Peyer's patch (tissue), 4 donors: Measurements from ENCODE around the gene MYLK4. TPM values are rescaled to one million over a fixed set of nuclear protein-coding genes. Genes with fewer than 3 reads are reported as not detected.

Experiments used
- DNase-seq, 3 donors: peaks; one replicate each; pipeline ENCODE4 v3.0.0-alpha.2; 2017 to 2019
- H3K27ac ChIP-seq, 4 donors: fragments of 200-600 bp; sonication (generic); one replicate each; pipeline ENCODE4 v1.5.1; 2016 to 2019
- H3K27me3 ChIP-seq, 2 donors: fragments of 200-600 bp; sonication (generic); one replicate each; pipeline ENCODE4 v1.5.1; 2019
- H3K36me3 ChIP-seq, 3 donors: fragments of 200-600 bp; sonication (generic); one replicate each; pipeline ENCODE4 v1.5.1; 2016 to 2019
- H3K4me1 ChIP-seq, 4 donors: fragments of 200-600 bp; sonication (generic); one replicate each; pipeline ENCODE4 v1.5.1; 2016 to 2019
- H3K4me3 ChIP-seq, 4 donors: fragments of 200-600 bp; sonication (generic); 1 replicate in 3 of 4; 2 replicates in 1 of 4; pipeline ENCODE4 v1.5.1; 2016 to 2019; ENCODE audit warnings: mild to moderate bottlenecking in 1 of 4
- H3K9me3 ChIP-seq, 4 donors: fragments of 200-600 bp; sonication (generic); one replicate each; pipeline ENCODE4 v1.5.1; 2016 to 2019; ENCODE audit warnings: mild to moderate bottlenecking in 1 of 4
- POLR2A ChIP-seq, 2 donors: fragments of 450-650 bp; IDR thresholded peaks; one replicate each; pipeline ENCODE4 v1.5.1; 2017; ENCODE audit warnings: antibody characterized with exemption in 2 of 2, mild to moderate bottlenecking in 2 of 2, moderate library complexity in 2 of 2
- total RNA-seq, 4 donors: library from RNA; depleted of rRNA; stranded (reverse); fragments of >200 nt; gene quantifications; one replicate each; pipeline ENCODE4 v1.1.0, GENCODE V29; 2016
- TF ChIP-seq, protein P1 (sequence below), 6 experiments: fragments of 450-650 bp in 4 of 6; fragments of 200-600 bp in 2 of 6; sonication (generic) in 1 of 6; IDR thresholded peaks; one replicate each; pipeline ENCODE4 v1.5.1; 2017 to 2019; ENCODE audit warnings: antibody characterized with exemption in 6 of 6, mild to moderate bottlenecking in 3 of 6, moderate library complexity in 1 of 6

Gene MYLK4
- total RNA-seq, 4 donors from 2014 or later = 0.35 to 2.4 (median 0.81) TPM

DNA sequence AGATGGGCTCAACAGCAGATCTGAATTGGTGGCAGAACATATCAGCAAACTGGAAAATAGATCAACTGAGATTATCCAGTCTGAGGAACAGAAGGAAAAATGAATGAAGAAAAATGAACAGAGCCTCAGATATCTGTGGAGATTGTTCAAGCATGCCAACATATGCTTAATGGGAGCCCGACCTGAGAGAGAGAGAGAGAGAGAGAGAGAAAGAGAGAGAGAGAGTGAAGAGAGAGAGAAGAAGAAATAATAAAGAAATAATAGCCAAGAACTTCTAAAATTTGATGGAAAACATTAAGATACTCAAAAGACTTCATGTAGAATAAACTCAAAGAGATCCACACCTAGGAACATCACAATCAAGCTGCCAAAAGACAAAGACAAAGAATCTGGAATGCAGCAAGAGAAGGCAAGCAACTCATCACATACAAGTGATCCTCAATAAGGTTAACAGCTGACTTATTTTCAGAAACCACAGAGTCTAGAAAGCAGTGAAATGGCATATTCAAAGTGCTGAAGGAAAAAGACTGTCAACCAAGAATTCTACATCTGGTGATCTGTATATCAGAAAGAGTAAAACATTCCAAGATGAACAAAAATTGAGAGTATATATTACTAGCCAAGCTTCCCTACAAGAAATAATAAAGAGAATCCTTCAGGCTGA lies 97.2 kb downstream of the MYLK4 start:
- Histone ChIP-seq H3K36me3 (no peaks in the 10 kb centered on the region), H3K27ac (no peak overlapping the region), H3K4me3 (no peak overlapping the region), H3K9me3 (no peaks in the 10 kb centered on the region), H3K4me1 (no peaks in the 10 kb centered on the region), H3K27me3 (no peaks in the 10 kb centered on the region)
- no peak for DNase-seq
- TF ChIP-seq, protein P1, sequence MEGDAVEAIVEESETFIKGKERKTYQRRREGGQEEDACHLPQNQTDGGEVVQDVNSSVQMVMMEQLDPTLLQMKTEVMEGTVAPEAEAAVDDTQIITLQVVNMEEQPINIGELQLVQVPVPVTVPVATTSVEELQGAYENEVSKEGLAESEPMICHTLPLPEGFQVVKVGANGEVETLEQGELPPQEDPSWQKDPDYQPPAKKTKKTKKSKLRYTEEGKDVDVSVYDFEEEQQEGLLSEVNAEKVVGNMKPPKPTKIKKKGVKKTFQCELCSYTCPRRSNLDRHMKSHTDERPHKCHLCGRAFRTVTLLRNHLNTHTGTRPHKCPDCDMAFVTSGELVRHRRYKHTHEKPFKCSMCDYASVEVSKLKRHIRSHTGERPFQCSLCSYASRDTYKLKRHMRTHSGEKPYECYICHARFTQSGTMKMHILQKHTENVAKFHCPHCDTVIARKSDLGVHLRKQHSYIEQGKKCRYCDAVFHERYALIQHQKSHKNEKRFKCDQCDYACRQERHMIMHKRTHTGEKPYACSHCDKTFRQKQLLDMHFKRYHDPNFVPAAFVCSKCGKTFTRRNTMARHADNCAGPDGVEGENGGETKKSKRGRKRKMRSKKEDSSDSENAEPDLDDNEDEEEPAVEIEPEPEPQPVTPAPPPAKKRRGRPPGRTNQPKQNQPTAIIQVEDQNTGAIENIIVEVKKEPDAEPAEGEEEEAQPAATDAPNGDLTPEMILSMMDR (IDR thresholded peaks at IDR 0.05) = no peak
- TF ChIP-seq POLR2A (IDR thresholded peaks at IDR 0.05) = no peak

DNA sequence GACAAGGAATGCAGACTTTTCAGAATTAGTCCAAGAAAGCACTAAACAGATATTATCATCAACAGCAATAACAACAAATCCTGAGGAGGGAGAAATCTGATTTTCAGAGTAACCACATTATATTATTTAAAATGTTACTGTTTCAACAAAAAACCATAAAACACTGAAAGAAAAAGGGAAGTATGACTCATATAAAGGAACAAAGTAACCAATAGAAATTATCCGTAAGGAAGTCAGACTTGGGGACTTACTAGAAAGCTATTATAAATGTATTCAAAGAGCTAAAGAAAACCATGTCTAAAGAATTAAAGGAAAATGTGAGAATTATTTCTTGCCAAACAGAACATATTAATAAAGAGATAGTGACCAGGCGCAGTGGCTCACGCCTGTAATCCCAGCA lies 98.1 kb downstream of the MYLK4 start:
- no peak for DNase-seq
- H3K4me1 ChIP-seq = no peaks in the 10 kb centered on the region
- TF ChIP-seq POLR2A (IDR thresholded peaks at IDR 0.05) = no peak
- no peaks in the 10 kb centered on the region for H3K27me3 ChIP-seq
- no peak overlapping the region for H3K4me3 ChIP-seq
- no peaks in the 10 kb centered on the region for H3K36me3 ChIP-seq
- H3K27ac ChIP-seq = no peak overlapping the region
- H3K9me3 ChIP-seq = no peaks in the 10 kb centered on the region

DNA sequence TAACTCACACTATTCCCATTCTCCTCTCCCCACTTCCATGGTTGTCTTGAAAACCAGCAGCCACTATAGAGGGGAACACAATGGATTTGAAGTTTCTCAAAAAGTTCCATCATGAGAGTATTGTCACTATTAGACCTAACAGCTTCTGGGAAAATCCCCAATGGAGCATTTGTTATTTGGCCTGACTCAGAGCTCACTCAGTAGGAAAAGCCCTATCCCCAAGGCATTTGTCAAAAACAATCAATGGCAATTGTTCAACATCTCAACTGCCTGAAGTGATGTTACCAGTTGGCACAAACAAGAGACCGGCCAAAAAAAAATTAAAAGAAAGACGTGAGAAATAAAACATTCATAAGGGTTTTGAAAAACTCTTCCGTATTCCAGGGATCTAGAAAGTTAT lies 98.8 kb downstream of the MYLK4 start:
- TF ChIP-seq POLR2A (IDR thresholded peaks at IDR 0.05) = no peak
- TF ChIP-seq, protein P1 (IDR thresholded peaks at IDR 0.05) = no peak
- Histone ChIP-seq H3K9me3 (no peaks in the 10 kb centered on the region), H3K27ac (no peak overlapping the region), H3K4me3 (no peak overlapping the region), H3K27me3 (no peaks in the 10 kb centered on the region), H3K4me1 (no peaks in the 10 kb centered on the region), H3K36me3 (no peaks in the 10 kb centered on the region)
- DNase-seq = no peak

DNA sequence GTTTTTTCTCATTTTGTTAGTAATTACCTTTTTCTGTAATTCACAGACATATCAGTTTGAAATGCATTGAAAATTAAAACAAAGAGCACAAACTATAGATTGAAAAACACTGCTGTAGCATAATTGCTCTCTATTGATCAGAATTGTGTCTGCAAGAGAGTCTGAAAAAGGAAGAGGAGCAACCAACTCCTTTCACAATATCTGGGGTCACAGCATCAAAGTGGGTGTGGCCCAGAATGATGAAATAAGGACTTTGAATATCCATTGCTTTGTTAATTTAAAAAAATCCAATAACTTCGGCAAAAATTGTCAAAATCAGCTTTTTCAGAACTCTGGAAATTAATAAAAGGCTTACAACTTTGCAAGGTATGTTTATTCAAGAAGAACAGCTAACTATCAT lies 99.2 kb downstream of the MYLK4 start:
- H3K27ac ChIP-seq = no peak overlapping the region
- H3K4me1 ChIP-seq = no peaks in the 10 kb centered on the region
- no peaks in the 10 kb centered on the region for H3K27me3 ChIP-seq
- no peak overlapping the region for H3K4me3 ChIP-seq
- DNase-seq = no peak
- no peaks in the 10 kb centered on the region for H3K36me3 ChIP-seq
- no peaks in the 10 kb centered on the region for H3K9me3 ChIP-seq
- TF ChIP-seq POLR2A (IDR thresholded peaks at IDR 0.05) = no peak
- TF ChIP-seq, protein P1 (IDR thresholded peaks at IDR 0.05) = no peak

DNA sequence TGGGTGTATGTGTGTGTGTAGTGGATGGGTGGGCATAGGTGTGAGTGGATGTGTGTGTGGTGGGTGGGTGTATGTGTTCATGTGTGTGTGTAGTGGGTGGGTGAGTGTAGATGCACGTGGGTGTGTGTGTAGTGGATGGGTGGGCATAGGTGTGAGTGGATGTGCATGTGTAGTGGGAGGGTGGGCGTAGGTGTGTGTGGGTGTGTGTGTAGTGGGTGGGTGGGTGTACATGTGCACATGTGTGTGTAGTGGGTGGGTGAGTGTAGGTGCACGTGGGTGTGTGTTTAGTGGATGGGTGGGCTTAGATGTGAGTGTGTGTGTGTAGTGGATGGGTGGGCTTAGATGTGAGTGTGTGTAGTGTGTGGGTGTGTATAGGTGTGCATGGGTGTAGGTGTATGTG lies 104.4 kb downstream of the MYLK4 start:
- H3K27ac ChIP-seq = no peak overlapping the region
- no peak for DNase-seq
- no peaks in the 10 kb centered on the region for H3K4me1 ChIP-seq
- H3K36me3 ChIP-seq = no peaks in the 10 kb centered on the region
- no peaks in the 10 kb centered on the region for H3K27me3 ChIP-seq
- no peak overlapping the region for H3K4me3 ChIP-seq
- TF ChIP-seq, protein P1 (IDR thresholded peaks at IDR 0.05) = no peak
- TF ChIP-seq POLR2A (IDR thresholded peaks at IDR 0.05) = no peak
- H3K9me3 ChIP-seq = no peaks in the 10 kb centered on the region

DNA sequence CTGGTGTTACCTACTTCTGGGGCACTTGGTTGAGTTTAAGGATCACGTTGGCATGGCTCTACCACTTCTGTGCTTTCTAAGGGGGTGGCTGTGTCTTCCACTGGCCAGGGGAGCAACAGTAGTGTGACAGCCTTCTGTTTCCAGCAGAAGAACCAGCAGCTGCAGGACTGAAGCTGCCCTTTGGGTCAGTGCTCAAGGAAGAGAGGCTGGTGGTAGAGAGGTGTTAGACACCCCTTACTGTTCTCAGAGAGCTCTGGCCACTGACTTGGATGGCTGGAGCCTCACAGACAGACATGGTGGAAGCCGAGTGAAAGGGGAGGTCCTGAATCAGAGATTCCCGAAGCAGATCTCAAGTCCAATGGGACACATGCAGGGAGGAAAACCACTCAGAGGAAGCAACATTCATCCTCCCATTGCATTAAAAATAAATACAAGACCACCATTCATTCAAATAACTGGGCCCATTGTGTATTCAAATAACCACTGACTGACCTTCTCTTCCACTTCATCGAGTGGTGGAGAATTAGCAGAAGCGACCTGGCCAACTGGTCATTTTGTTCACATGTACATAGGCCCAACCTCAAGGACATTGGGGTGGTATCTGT lies 106.7 kb downstream of the MYLK4 start:
- Histone ChIP-seq H3K9me3 (no peaks in the 10 kb centered on the region), H3K36me3 (no peaks in the 10 kb centered on the region), H3K4me1 (no peaks in the 10 kb centered on the region), H3K27me3 (no peaks in the 10 kb centered on the region), H3K4me3 (no peak overlapping the region), H3K27ac (no peak overlapping the region)
- TF ChIP-seq POLR2A (IDR thresholded peaks at IDR 0.05) = no peak
- TF ChIP-seq, protein P1 (IDR thresholded peaks at IDR 0.05) = no peak
- no peak for DNase-seq
